Omental fat pad (tissue), 4 donors: ENCODE results near the gene FGF23. TPM values are rescaled to one million over a fixed set of nuclear protein-coding genes. Genes with fewer than 3 reads are reported as not detected.

Source experiments
- ATAC-seq: fragments of 150-250 bp; one replicate; pipeline ENCODE4 v1.9.1; 2016; ENCODE audit warnings: mild to moderate bottlenecking, moderate library complexity; ENCODE audit not compliant: low FRiP score
- DNase-seq: peaks from one replicate; pipeline ENCODE4 v3.0.0-alpha.2; 2019; ENCODE audit warnings: low spot score
- CTCF ChIP-seq, 3 donors: fragments of 450-650 bp; IDR thresholded peaks; one replicate each; pipeline ENCODE4 v1.5.1; 2016 to 2017; ENCODE audit warnings: antibody characterized with exemption in 3 of 3, mild to moderate bottlenecking in 3 of 3, moderate library complexity in 2 of 3
- total RNA-seq, 4 donors: library from RNA; depleted of rRNA; stranded (reverse); fragments of >200 nt; gene quantifications; one replicate each; pipeline ENCODE4 v1.1.0, GENCODE V29; 2016

Gene FGF23
- total RNA-seq, 4 donors from 2014 or later = not detected

GRCh38 chr12:4402996-4403395, 23.5 kb upstream of the FGF23 start:
- TF ChIP-seq CTCF (IDR thresholded peaks at IDR 0.05) = no peak
- ATAC-seq = no peak
- no peak for DNase-seq

- ATAC-seq (no peak), DNase-seq (no peak)
- no peak for TF ChIP-seq CTCF (IDR thresholded peaks at IDR 0.05)
Observed at GRCh38 chr12:4401117-4401516, 21.6 kb upstream of the FGF23 start.

- no peak for TF ChIP-seq CTCF (IDR thresholded peaks at IDR 0.05)
- no peak for ATAC-seq
Observed at GRCh38 chr12:4395818-4396217, 16.3 kb upstream of the FGF23 start.

GRCh38 chr12:4393211-4393610, 13.7 kb upstream of the FGF23 start:
- ATAC-seq = no peak
- TF ChIP-seq CTCF (IDR thresholded peaks at IDR 0.05) = no peak
- no peak for DNase-seq

More at GRCh38 chr12:4395818-4396217, 16.3 kb upstream of the FGF23 start:
- DNase-seq = no peak

GRCh38 chr12:4392223-4392742, 12.8 kb upstream of the FGF23 start:
- no peak for DNase-seq
- no peak for ATAC-seq
- TF ChIP-seq CTCF (IDR thresholded peaks at IDR 0.05) = no peak

- TF ChIP-seq CTCF (IDR thresholded peaks at IDR 0.05) = no peak
- ATAC-seq (no peak), DNase-seq (no peak)
Observed at GRCh38 chr12:4388662-4389061, 9.2 kb upstream of the FGF23 start.

GRCh38 chr12:4388032-4388431, 8.5 kb upstream of the FGF23 start:
- DNase-seq = no peak
- no peak for ATAC-seq
- TF ChIP-seq CTCF (IDR thresholded peaks at IDR 0.05) = no peak
